Measurements from ENCODE around the gene GRAP. TPM values are rescaled to one million over a fixed set of nuclear protein-coding genes. Genes with fewer than 3 reads are reported as not detected.
A peak's percentile ranks its signal among the peaks of the same experiment; 100 is the strongest.

Gene GRAP
- total RNA-seq, 8 experiments from 2014 or later: 0.33 to 1.5 (median 0.50) TPM; not detected in 1

GRCh38 chr17:19011581-19011980 is 35.2 kb downstream of the GRAP start:
- WGBS, 10 experiments: 100% methylated on average over 1 of the region's 6 CpGs; no CpG with 5 or more reads in 9 of the 10 experiments
- H3K27ac ChIP-seq: no peak overlapping the region
- no peaks in the 10 kb centered on the region for H3K4me1 ChIP-seq (replicated peaks in 1 of 2)
- ATAC-seq (replicated peaks in 6 of 8): no peak
- H3K4me3 ChIP-seq: no peak overlapping the region
- in situ Hi-C loops (cut with MboI; ENCODE audit: low pct_unique_long_range_greater_than_20kb in 2 of 9, low sequenced_read_pairs in 9 of 9, unreplicated experiment in 9 of 9): no loop called here

DNA sequence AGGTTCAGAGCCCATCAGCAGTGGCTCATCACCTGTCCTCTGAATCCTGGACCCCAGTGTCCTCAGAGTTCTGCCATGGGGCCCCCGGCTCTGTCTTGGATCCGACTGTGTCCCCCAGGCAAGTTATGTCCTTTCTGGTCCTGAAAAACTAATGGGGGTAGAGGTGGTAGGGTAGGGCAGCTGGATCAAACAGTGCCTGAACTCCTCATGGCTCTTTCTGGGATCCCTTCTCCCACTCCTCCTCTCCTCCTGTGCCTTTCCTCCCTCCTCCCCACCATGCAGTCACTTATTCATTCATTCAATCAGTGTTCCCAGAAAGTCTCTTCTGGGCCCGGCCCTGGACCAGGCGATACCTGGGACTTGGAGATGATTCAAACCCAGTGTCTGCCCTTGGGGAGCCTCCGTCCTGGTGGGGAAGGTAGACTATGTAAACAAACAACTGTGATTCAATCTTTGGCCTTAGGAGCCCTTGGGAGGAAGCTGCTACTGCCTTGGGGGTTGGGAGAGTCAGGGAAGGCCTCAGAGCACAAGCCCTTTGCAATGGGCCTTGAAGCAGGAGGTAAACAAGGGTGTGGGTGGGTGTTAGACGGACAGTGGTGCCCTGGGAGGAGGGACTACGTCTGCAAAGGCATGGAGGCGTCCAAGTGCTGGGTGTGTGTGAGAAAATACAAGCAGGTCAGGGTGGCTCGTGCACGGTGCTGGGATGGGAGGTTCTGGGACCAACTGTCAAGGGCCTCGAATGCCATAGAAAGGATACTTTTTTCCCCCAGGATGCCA is 35.8 kb downstream of the GRAP start:
- 35 to 100% (median 80%) methylated on average over 2 to 6 of the region's 11 CpGs; no CpG with 5 or more reads in 5 of the 10 experiments for WGBS, 10 experiments

GRCh38 chr17:19009970-19010369 is 36.8 kb downstream of the GRAP start:
- Histone ChIP-seq H3K4me3 (no peak overlapping the region), H3K27ac (no peak overlapping the region), H3K4me1 (replicated peaks in 1 of 2) (peaks cover 0 to 5% of the 10 kb centered on the region in 2 donors)
- WGBS, 10 experiments: 50 to 89% (median 72%) methylated on average over 1 to 10 of the region's 12 CpGs; no CpG with 5 or more reads in 3 of the 10 experiments
- in situ Hi-C loops (cut with MboI; ENCODE audit: low pct_unique_long_range_greater_than_20kb in 2 of 9, low sequenced_read_pairs in 9 of 9, unreplicated experiment in 9 of 9): no loop called here
- ATAC-seq (replicated peaks in 6 of 8): no peak

More for the DNA sequence above, 35.8 kb downstream of the GRAP start:
- in situ Hi-C loops (cut with MboI; ENCODE audit: low pct_unique_long_range_greater_than_20kb in 2 of 9, low sequenced_read_pairs in 9 of 9, unreplicated experiment in 9 of 9): no loop called here
- peak in 3 of 8 experiments; percentile 82 to 97 (median 96) for ATAC-seq (replicated peaks in 6 of 8)
- no peaks in the 10 kb centered on the region for H3K4me1 ChIP-seq (replicated peaks in 1 of 2)
- no peak overlapping the region for H3K4me3 ChIP-seq
- no peak overlapping the region for H3K27ac ChIP-seq

- in situ Hi-C loops (cut with MboI; ENCODE audit: low pct_unique_long_range_greater_than_20kb in 2 of 9, low sequenced_read_pairs in 9 of 9, unreplicated experiment in 9 of 9): no loop called here
- H3K4me3 ChIP-seq: no peak overlapping the region
These were observed 40.1 kb downstream of the GRAP start for GRCh38 chr17:19006698-19007097.

DNA sequence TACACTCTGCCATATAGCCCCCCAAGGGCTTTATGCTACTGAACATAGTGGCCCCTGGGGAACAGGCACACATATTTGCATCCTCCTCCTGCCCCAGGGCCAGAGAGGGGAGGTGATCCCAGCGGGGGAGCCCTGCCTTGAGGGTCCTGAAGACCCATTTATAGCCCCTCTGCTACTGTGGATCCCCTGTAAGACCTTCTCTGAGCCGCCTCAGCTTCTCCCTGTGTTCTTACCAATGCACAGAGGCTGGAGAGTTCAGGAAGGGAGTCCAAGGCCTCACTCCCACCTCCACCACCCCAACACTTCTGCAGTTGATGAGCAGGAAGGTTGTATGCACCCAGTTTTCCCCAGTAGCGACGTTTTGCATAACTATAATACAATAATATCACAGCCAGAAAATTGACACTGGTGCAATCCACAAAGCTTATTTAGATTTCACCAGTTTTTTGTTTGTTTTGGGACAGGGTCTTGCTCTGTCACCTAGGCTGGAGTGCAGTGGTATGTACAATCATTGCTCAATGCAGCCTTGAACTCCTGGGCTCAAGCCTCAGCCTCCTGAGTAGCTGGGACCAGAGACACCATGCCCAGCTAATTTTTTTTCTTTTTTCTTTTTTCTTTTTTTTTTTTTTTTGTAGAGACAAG is 40.8 kb downstream of the GRAP start:
- no peak for ATAC-seq (replicated peaks in 6 of 8)

More at GRCh38 chr17:19006698-19007097, 40.1 kb downstream of the GRAP start:
- no peak overlapping the region for H3K27ac ChIP-seq
- peaks cover 0 to 5% of the 10 kb centered on the region in 2 donors for H3K4me1 ChIP-seq (replicated peaks in 1 of 2)
- no peak for ATAC-seq (replicated peaks in 6 of 8)

GRCh38 chr17:19005137-19005773 is 41.5 kb downstream of the GRAP start:
- Histone ChIP-seq H3K27ac (no peak overlapping the region), H3K4me1 (replicated peaks in 1 of 2) (peaks cover 0 to 12% of the 10 kb centered on the region in 2 donors), H3K4me3 (peak overlapping the region in 1 of 5 donors; percentile 36)
- WGBS, 10 experiments: 83% methylated on average over 2 of the region's 13 CpGs; no CpG with 5 or more reads in 9 of the 10 experiments
- in situ Hi-C loops (cut with MboI; ENCODE audit: low pct_unique_long_range_greater_than_20kb in 2 of 9, low sequenced_read_pairs in 9 of 9, unreplicated experiment in 9 of 9): no loop called here
- peak in 3 of 8 experiments; percentile 4 to 17 (median 4) for ATAC-seq (replicated peaks in 6 of 8)

More for the DNA sequence above, 40.8 kb downstream of the GRAP start:
- Histone ChIP-seq H3K4me3 (no peak overlapping the region), H3K27ac (no peak overlapping the region), H3K4me1 (replicated peaks in 1 of 2) (peaks cover 0 to 7% of the 10 kb centered on the region in 2 donors)
- in situ Hi-C loops (cut with MboI; ENCODE audit: low pct_unique_long_range_greater_than_20kb in 2 of 9, low sequenced_read_pairs in 9 of 9, unreplicated experiment in 9 of 9): no loop called here
- 83 to 100% (median 96%) methylated on average over 1 to 3 of the region's 4 CpGs; no CpG with 5 or more reads in 6 of the 10 experiments for WGBS, 10 experiments

DNA sequence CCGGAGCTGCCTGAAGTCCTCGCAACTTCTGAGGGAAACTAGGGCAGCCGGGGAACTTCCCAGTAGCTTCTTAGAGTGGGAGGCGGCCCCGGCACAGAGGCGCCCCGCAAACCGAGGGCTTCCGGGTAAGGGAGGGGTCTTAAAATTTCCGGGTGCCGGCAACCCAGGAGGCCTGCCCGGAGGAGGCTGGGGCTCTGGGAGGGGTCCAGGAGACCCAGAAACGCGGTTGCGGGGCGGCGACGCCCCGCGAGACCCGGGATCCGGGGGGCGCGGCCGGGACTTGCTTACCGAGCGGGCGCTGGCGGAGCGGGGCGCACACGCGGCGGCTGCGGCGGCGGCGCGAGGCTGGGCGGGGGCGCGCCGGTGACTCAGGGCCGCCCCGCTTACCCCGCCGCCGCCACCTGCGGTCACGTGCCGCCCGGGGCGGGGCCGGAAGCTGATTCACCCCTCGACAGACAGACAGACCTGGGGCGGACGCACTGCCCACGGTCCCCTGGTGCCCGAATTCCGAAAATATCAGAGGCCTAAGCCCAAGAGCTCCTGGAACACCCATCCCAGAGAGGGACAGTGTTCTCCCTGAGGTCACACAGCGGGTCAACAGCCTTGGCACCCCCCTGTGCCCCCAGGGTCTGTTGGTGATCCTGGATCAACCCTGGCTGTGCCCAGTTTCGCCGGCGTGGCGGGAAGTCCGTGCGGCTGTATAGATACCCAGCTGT is 42.2 kb downstream of the GRAP start, which contains the start of gene FAM83G:
Gene FAM83G (minus strand): TSS at position 344 of the 716 bp plus-strand sequence. CDS start 723 bp downstream, outside the sequence.
- Histone ChIP-seq H3K4me3 (peak within 1 kb of the TSS; percentile 12 to 36 (median 20)), H3K4me1 (replicated peaks in 1 of 2) (peaks cover 0 to 12% of the 10 kb centered on the region in 2 donors), H3K27ac (no peak within 1 kb of the TSS)
- peak; percentile 37 to 89 (median 58) for ATAC-seq (replicated peaks in 6 of 8)
- 0 to 33% (median 4%) methylated on average over 1 to 10 of the region's 67 CpGs; no CpG with 5 or more reads in 5 of the 10 experiments for WGBS, 10 experiments
- in situ Hi-C loops (cut with MboI; ENCODE audit: low pct_unique_long_range_greater_than_20kb in 2 of 9, low sequenced_read_pairs in 9 of 9, unreplicated experiment in 9 of 9): no loop called here

GRCh38 chr17:19003543-19004420 is 43.0 kb downstream of the GRAP start:
- ATAC-seq (replicated peaks in 6 of 8): peak in 7 of 8 experiments; percentile 7 to 49 (median 17)
- Histone ChIP-seq H3K4me1 (replicated peaks in 1 of 2) (peaks cover 0 to 12% of the 10 kb centered on the region in 2 donors), H3K4me3 (peak overlapping the region in 4 of 5 donors; percentile 16 to 36 (median 26)), H3K27ac (no peak overlapping the region)
- WGBS, 10 experiments: 33 to 80% (median 53%) methylated on average over 1 to 8 of the region's 73 CpGs; no CpG with 5 or more reads in 5 of the 10 experiments
- in situ Hi-C loops (cut with MboI; ENCODE audit: low pct_unique_long_range_greater_than_20kb in 2 of 9, low sequenced_read_pairs in 9 of 9, unreplicated experiment in 9 of 9): no loop called here

DNA sequence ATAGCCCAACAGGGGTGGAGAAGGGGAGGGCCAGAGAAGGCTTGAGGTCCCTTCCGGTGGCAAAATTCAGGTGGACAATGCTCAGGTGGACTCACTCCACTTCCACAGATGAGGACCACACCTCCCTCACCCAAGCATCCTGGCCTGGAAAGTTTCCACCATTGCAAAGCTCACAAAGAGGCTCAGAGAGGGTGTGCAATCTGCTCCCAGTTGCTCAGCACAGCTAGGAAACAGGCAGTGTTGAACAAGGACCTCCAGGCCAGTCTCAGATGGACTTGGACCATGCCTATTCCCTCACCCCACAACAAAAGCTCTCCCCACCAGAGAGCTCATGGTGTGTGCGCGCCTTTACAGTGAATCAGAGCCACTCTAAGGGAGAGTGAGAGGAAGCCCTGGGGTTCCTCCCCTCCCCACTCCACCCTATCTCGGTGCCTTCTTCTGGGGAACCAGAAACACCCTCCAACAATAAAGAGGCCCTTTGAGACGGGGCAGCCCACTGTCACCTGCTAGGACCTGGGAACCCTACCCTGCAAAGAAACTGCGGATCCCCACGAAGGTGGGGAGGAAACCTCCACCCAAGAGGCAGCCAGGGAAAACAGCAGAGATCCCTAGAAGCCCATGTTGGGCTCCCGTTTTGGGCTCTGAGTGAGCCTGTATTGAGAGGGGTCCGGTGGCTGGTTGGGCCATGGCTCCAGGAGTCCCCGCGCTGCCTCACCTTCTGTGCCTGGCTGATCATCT is 43.8 kb downstream of the GRAP start:
- peaks cover 0 to 12% of the 10 kb centered on the region in 2 donors for H3K4me1 ChIP-seq (replicated peaks in 1 of 2)
- no peak overlapping the region for H3K27ac ChIP-seq
- 59 to 100% (median 88%) methylated on average over 1 to 5 of the region's 11 CpGs; no CpG with 5 or more reads in 3 of the 10 experiments for WGBS, 10 experiments
- in situ Hi-C loops (cut with MboI; ENCODE audit: low pct_unique_long_range_greater_than_20kb in 2 of 9, low sequenced_read_pairs in 9 of 9, unreplicated experiment in 9 of 9): no loop called here
- H3K4me3 ChIP-seq: no peak overlapping the region
- ATAC-seq (replicated peaks in 6 of 8): peak in 2 of 8 experiments; percentile 3 to 7

- H3K4me1 ChIP-seq (replicated peaks in 1 of 2): peaks cover 0 to 12% of the 10 kb centered on the region in 2 donors
- in situ Hi-C loops (cut with MboI; ENCODE audit: low pct_unique_long_range_greater_than_20kb in 2 of 9, low sequenced_read_pairs in 9 of 9, unreplicated experiment in 9 of 9): no loop called here
- WGBS, 10 experiments: 33 to 81% (median 58%) methylated on average over 1 to 5 of the region's 7 CpGs; no CpG with 5 or more reads in 4 of the 10 experiments
- H3K4me3 ChIP-seq: no peak overlapping the region
- ATAC-seq (replicated peaks in 6 of 8): no peak
- no peak overlapping the region for H3K27ac ChIP-seq
These were observed 44.7 kb downstream of the GRAP start for GRCh38 chr17:19001907-19002590.
